Measurements from ENCODE around the gene BCL2L15.
"Not testable (repeated sequence)": the region's sequence is repeated elsewhere in the genome, so short reads cannot be mapped to it uniquely, and the experiment has no call there.

BCL2L15 gene

GRCh38 chr1:113868387-113869083, 18.8 kb downstream of the BCL2L15 start:
- no peaks in the 10 kb centered on the region for H3K27me3 ChIP-seq (ENCODE audit: control insufficient read depth, insufficient read depth, low read length)
- no peaks in the 10 kb centered on the region for H3K36me3 ChIP-seq (ENCODE audit: control insufficient read depth, insufficient read depth, low read length)
- no peak overlapping the region for H3K27ac ChIP-seq (ENCODE audit: low read depth, low read length)
- no peak overlapping the region for H3K9ac ChIP-seq (ENCODE audit: low read length)
- H3K4me1 ChIP-seq (ENCODE audit: control insufficient read depth, insufficient read depth, low read length), result peaks cover 5% of the 10 kb centered on the region; the same call in 1 of the 2 replicates
- H3K9me3 ChIP-seq (ENCODE audit: control insufficient read depth, insufficient read depth, low read depth, low read length), result no peaks in the 10 kb centered on the region
- H3K4me3 ChIP-seq (ENCODE audit: low read depth, low read length), result no peak overlapping the region

- Histone ChIP-seq H3K27ac (ENCODE audit: low read depth, low read length) (no peak overlapping the region), H3K36me3 (ENCODE audit: control insufficient read depth, insufficient read depth, low read length) (no peaks in the 10 kb centered on the region), H3K27me3 (ENCODE audit: control insufficient read depth, insufficient read depth, low read length) (no peaks in the 10 kb centered on the region), H3K9me3 (ENCODE audit: control insufficient read depth, insufficient read depth, low read depth, low read length) (no peaks in the 10 kb centered on the region), H3K9ac (ENCODE audit: low read length) (no peak overlapping the region), H3K4me3 (ENCODE audit: low read depth, low read length) (no peak overlapping the region), H3K4me1 (ENCODE audit: control insufficient read depth, insufficient read depth, low read length) (no peaks in the 10 kb centered on the region)
These were observed 25.7 kb downstream of the BCL2L15 start for GRCh38 chr1:113861641-113862040.

- H3K36me3 ChIP-seq (ENCODE audit: control insufficient read depth, insufficient read depth, low read length), result no peaks in the 10 kb centered on the region
- H3K27me3 ChIP-seq (ENCODE audit: control insufficient read depth, insufficient read depth, low read length), result no peaks in the 10 kb centered on the region
- H3K4me3 ChIP-seq (ENCODE audit: low read depth, low read length), result no peak overlapping the region
- H3K9me3 ChIP-seq (ENCODE audit: control insufficient read depth, insufficient read depth, low read depth, low read length), result no peaks in the 10 kb centered on the region
- no peaks in the 10 kb centered on the region for H3K4me1 ChIP-seq (ENCODE audit: control insufficient read depth, insufficient read depth, low read length)
- no peak overlapping the region for H3K27ac ChIP-seq (ENCODE audit: low read depth, low read length)
- no peak overlapping the region for H3K9ac ChIP-seq (ENCODE audit: low read length)
These were observed 26.5 kb downstream of the BCL2L15 start for GRCh38 chr1:113860891-113861290.

GRCh38 chr1:113859478-113860175, 27.8 kb downstream of the BCL2L15 start:
- H3K36me3 ChIP-seq (ENCODE audit: control insufficient read depth, insufficient read depth, low read length), result no peaks in the 10 kb centered on the region
- no peaks in the 10 kb centered on the region for H3K9me3 ChIP-seq (ENCODE audit: control insufficient read depth, insufficient read depth, low read depth, low read length)
- no peak overlapping the region for H3K4me3 ChIP-seq (ENCODE audit: low read depth, low read length)
- H3K4me1 ChIP-seq (ENCODE audit: control insufficient read depth, insufficient read depth, low read length), result no peaks in the 10 kb centered on the region
- no peaks in the 10 kb centered on the region for H3K27me3 ChIP-seq (ENCODE audit: control insufficient read depth, insufficient read depth, low read length)
- H3K27ac ChIP-seq (ENCODE audit: low read depth, low read length), result no peak overlapping the region
- H3K9ac ChIP-seq (ENCODE audit: low read length), result no peak overlapping the region

GRCh38 chr1:113858982-113859381, 28.4 kb downstream of the BCL2L15 start:
- Histone ChIP-seq H3K9ac (ENCODE audit: low read length) (no peak overlapping the region), H3K4me1 (ENCODE audit: control insufficient read depth, insufficient read depth, low read length) (no peaks in the 10 kb centered on the region)

GRCh38 chr1:113858418-113858817, 29.0 kb downstream of the BCL2L15 start:
- H3K9ac ChIP-seq (ENCODE audit: low read length), result no peak overlapping the region
- no peaks in the 10 kb centered on the region for H3K4me1 ChIP-seq (ENCODE audit: control insufficient read depth, insufficient read depth, low read length)
- no peaks in the 10 kb centered on the region for H3K9me3 ChIP-seq (ENCODE audit: control insufficient read depth, insufficient read depth, low read depth, low read length)
- H3K4me3 ChIP-seq (ENCODE audit: low read depth, low read length), result no peak overlapping the region
- H3K36me3 ChIP-seq (ENCODE audit: control insufficient read depth, insufficient read depth, low read length), result no peaks in the 10 kb centered on the region
- no peak overlapping the region for H3K27ac ChIP-seq (ENCODE audit: low read depth, low read length)
- no peaks in the 10 kb centered on the region for H3K27me3 ChIP-seq (ENCODE audit: control insufficient read depth, insufficient read depth, low read length)

More at GRCh38 chr1:113858982-113859381, 28.4 kb downstream of the BCL2L15 start:
- Histone ChIP-seq H3K36me3 (ENCODE audit: control insufficient read depth, insufficient read depth, low read length) (no peaks in the 10 kb centered on the region), H3K9me3 (ENCODE audit: control insufficient read depth, insufficient read depth, low read depth, low read length) (no peaks in the 10 kb centered on the region), H3K27me3 (ENCODE audit: control insufficient read depth, insufficient read depth, low read length) (no peaks in the 10 kb centered on the region), H3K27ac (ENCODE audit: low read depth, low read length) (no peak overlapping the region), H3K4me3 (ENCODE audit: low read depth, low read length) (no peak overlapping the region)

GRCh38 chr1:113857776-113858175, 29.6 kb downstream of the BCL2L15 start:
- Histone ChIP-seq H3K27me3 (ENCODE audit: control insufficient read depth, insufficient read depth, low read length) (no peaks in the 10 kb centered on the region), H3K4me3 (ENCODE audit: low read depth, low read length) (no peak overlapping the region), H3K36me3 (ENCODE audit: control insufficient read depth, insufficient read depth, low read length) (no peaks in the 10 kb centered on the region), H3K27ac (ENCODE audit: low read depth, low read length) (no peak overlapping the region), H3K9me3 (ENCODE audit: control insufficient read depth, insufficient read depth, low read depth, low read length) (no peaks in the 10 kb centered on the region), H3K4me1 (ENCODE audit: control insufficient read depth, insufficient read depth, low read length) (no peaks in the 10 kb centered on the region), H3K9ac (ENCODE audit: low read length) (no peak overlapping the region)

- no peaks in the 10 kb centered on the region for H3K9me3 ChIP-seq (ENCODE audit: control insufficient read depth, insufficient read depth, low read depth, low read length)
- H3K36me3 ChIP-seq (ENCODE audit: control insufficient read depth, insufficient read depth, low read length), result no peaks in the 10 kb centered on the region
- H3K27ac ChIP-seq (ENCODE audit: low read depth, low read length), result no peak overlapping the region
- no peak overlapping the region for H3K4me3 ChIP-seq (ENCODE audit: low read depth, low read length)
- H3K4me1 ChIP-seq (ENCODE audit: control insufficient read depth, insufficient read depth, low read length), result no peaks in the 10 kb centered on the region
- no peaks in the 10 kb centered on the region for H3K27me3 ChIP-seq (ENCODE audit: control insufficient read depth, insufficient read depth, low read length)
- no peak overlapping the region for H3K9ac ChIP-seq (ENCODE audit: low read length)
These were observed 31.0 kb downstream of the BCL2L15 start for GRCh38 chr1:113856401-113856790.

- Histone ChIP-seq H3K27ac (ENCODE audit: low read depth, low read length) (no peak overlapping the region), H3K36me3 (ENCODE audit: control insufficient read depth, insufficient read depth, low read length) (no peaks in the 10 kb centered on the region), H3K4me1 (ENCODE audit: control insufficient read depth, insufficient read depth, low read length) (no peaks in the 10 kb centered on the region), H3K9me3 (ENCODE audit: control insufficient read depth, insufficient read depth, low read depth, low read length) (no peaks in the 10 kb centered on the region), H3K9ac (ENCODE audit: low read length) (no peak overlapping the region), H3K4me3 (ENCODE audit: low read depth, low read length) (no peak overlapping the region), H3K27me3 (ENCODE audit: control insufficient read depth, insufficient read depth, low read length) (no peaks in the 10 kb centered on the region)
These were observed 31.6 kb downstream of the BCL2L15 start for GRCh38 chr1:113855630-113856400.

- no peaks in the 10 kb centered on the region for H3K27me3 ChIP-seq (ENCODE audit: control insufficient read depth, insufficient read depth, low read length)
- no peaks in the 10 kb centered on the region for H3K4me1 ChIP-seq (ENCODE audit: control insufficient read depth, insufficient read depth, low read length)
- no peak overlapping the region for H3K27ac ChIP-seq (ENCODE audit: low read depth, low read length)
- H3K4me3 ChIP-seq (ENCODE audit: low read depth, low read length), result no peak overlapping the region
- H3K9ac ChIP-seq (ENCODE audit: low read length), result no peak overlapping the region
- H3K9me3 ChIP-seq (ENCODE audit: control insufficient read depth, insufficient read depth, low read depth, low read length), result no peaks in the 10 kb centered on the region
- no peaks in the 10 kb centered on the region for H3K36me3 ChIP-seq (ENCODE audit: control insufficient read depth, insufficient read depth, low read length)
These were observed 33.1 kb downstream of the BCL2L15 start for GRCh38 chr1:113854234-113854633.

- not testable (repeated sequence) for H3K4me1 ChIP-seq (ENCODE audit: control insufficient read depth, insufficient read depth, low read length); H3K4me3 ChIP-seq (ENCODE audit: low read depth, low read length); H3K36me3 ChIP-seq (ENCODE audit: control insufficient read depth, insufficient read depth, low read length); H3K27me3 ChIP-seq (ENCODE audit: control insufficient read depth, insufficient read depth, low read length); H3K9ac ChIP-seq (ENCODE audit: low read length); H3K9me3 ChIP-seq (ENCODE audit: control insufficient read depth, insufficient read depth, low read depth, low read length); H3K27ac ChIP-seq (ENCODE audit: low read depth, low read length)
These were observed 34.7 kb downstream of the BCL2L15 start for GRCh38 chr1:113852694-113853093.
